Glutamatergic neuron (in vitro differentiated cells): ENCODE measurements around the gene RAPGEF6. TPM values are rescaled to one million over a fixed set of nuclear protein-coding genes. Genes with fewer than 3 reads are reported as not detected.
"Not testable (repeated sequence)": the region's sequence is repeated elsewhere in the genome, so short reads cannot be mapped to it uniquely, and the experiment has no call there.

Source experiments
- DNase-seq: peaks from one replicate; pipeline ENCODE4 v3.0.0; 2022
- H3K27ac Mint-ChIP-seq: one replicate; pipeline ENCODE4 v1.8.0; 2020; ENCODE audit warnings: mild to moderate bottlenecking, mixed read lengths, inconsistent platforms; ENCODE audit not compliant: unreplicated experiment
- H3K27me3 Mint-ChIP-seq: one replicate; pipeline ENCODE4 v1.8.0; 2020; ENCODE audit warnings: mild to moderate bottlenecking, moderate library complexity, mixed read lengths, inconsistent platforms; ENCODE audit not compliant: unreplicated experiment
- H3K36me3 Mint-ChIP-seq: one replicate; pipeline ENCODE4 v1.8.0; 2020; ENCODE audit warnings: mild to moderate bottlenecking, mixed read lengths, inconsistent platforms; ENCODE audit not compliant: unreplicated experiment
- H3K4me1 Mint-ChIP-seq: one replicate; pipeline ENCODE4 v1.8.0; 2020; ENCODE audit warnings: mild to moderate bottlenecking, low read depth, mixed read lengths, inconsistent platforms; ENCODE audit not compliant: unreplicated experiment
- H3K4me3 Mint-ChIP-seq: one replicate; pipeline ENCODE4 v1.8.0; 2020; ENCODE audit warnings: mild to moderate bottlenecking, mixed read lengths, inconsistent platforms; ENCODE audit not compliant: unreplicated experiment
- H3K9me3 Mint-ChIP-seq: one replicate; pipeline ENCODE4 v1.8.0; 2020; ENCODE audit warnings: mild to moderate bottlenecking, moderate library complexity, mixed read lengths, inconsistent platforms; ENCODE audit not compliant: unreplicated experiment
- CTCF ChIP-seq: fragments of 200-600 bp; sonication (generic); IDR thresholded peaks from one replicate; pipeline ENCODE4 v1.5.0; 2021; ENCODE audit not compliant: partially characterized antibody, unreplicated experiment
- total RNA-seq: library from RNA; stranded (reverse); fragmentation: NEBNext Ultra II Directional; extraction: Animal tissue kit (Norgen Biotek cat#: 25700); gene quantifications from one replicate; pipeline ENCODE4 v1.2.1, GENCODE V29; 2021; ENCODE audit not compliant: unreplicated experiment

RAPGEF6 gene
- total RNA-seq, 1 donor from 2014 or later, result 278 TPM

GRCh38 chr5:131682175-131682574, 47.1 kb upstream of the RAPGEF6 start:
- peaks cover 5% of the 10 kb centered on the region for H3K36me3 Mint-ChIP-seq
- H3K4me1 Mint-ChIP-seq, result no peaks in the 10 kb centered on the region
- no peak for TF ChIP-seq CTCF
- H3K27me3 Mint-ChIP-seq, result no peaks in the 10 kb centered on the region
- DNase-seq, result no peak
- no peak overlapping the region for H3K27ac Mint-ChIP-seq
- no peaks in the 10 kb centered on the region for H3K9me3 Mint-ChIP-seq
- no peak overlapping the region for H3K4me3 Mint-ChIP-seq

GRCh38 chr5:131679911-131680310, 44.9 kb upstream of the RAPGEF6 start:
- no peak overlapping the region for H3K4me3 Mint-ChIP-seq
- no peak for DNase-seq
- H3K9me3 Mint-ChIP-seq, result no peaks in the 10 kb centered on the region
- TF ChIP-seq CTCF, result no peak
- no peak overlapping the region for H3K27ac Mint-ChIP-seq
- peaks cover 8% of the 10 kb centered on the region for H3K36me3 Mint-ChIP-seq
- no peaks in the 10 kb centered on the region for H3K4me1 Mint-ChIP-seq
- H3K27me3 Mint-ChIP-seq, result no peaks in the 10 kb centered on the region

- DNase-seq, H3K27ac Mint-ChIP-seq, H3K4me3 Mint-ChIP-seq, H3K9me3 Mint-ChIP-seq, H3K36me3 Mint-ChIP-seq, H3K27me3 Mint-ChIP-seq, H3K4me1 Mint-ChIP-seq: not testable (repeated sequence)
Measured at GRCh38 chr5:131678273-131678672, 43.2 kb upstream of the RAPGEF6 start.

- Mint-ChIP-seq H3K27me3 (no peaks in the 10 kb centered on the region), H3K4me3 (no peak overlapping the region), H3K36me3 (peaks cover 10% of the 10 kb centered on the region), H3K27ac (no peak overlapping the region), H3K4me1 (peaks cover under 1% of the 10 kb centered on the region), H3K9me3 (no peaks in the 10 kb centered on the region)
- no peak for DNase-seq
- TF ChIP-seq CTCF, result no peak
Measured at GRCh38 chr5:131677115-131677514, 42.1 kb upstream of the RAPGEF6 start.

GRCh38 chr5:131672776-131673175, 37.7 kb upstream of the RAPGEF6 start:
- no peak for TF ChIP-seq CTCF
- Mint-ChIP-seq H3K27ac (no peak overlapping the region), H3K27me3 (no peaks in the 10 kb centered on the region), H3K36me3 (peaks cover 8% of the 10 kb centered on the region), H3K9me3 (peaks cover 3% of the 10 kb centered on the region), H3K4me1 (peaks cover 4% of the 10 kb centered on the region), H3K4me3 (no peak overlapping the region)
- no peak for DNase-seq

GRCh38 chr5:131671994-131672655, 37.1 kb upstream of the RAPGEF6 start:
- no peak overlapping the region for H3K4me3 Mint-ChIP-seq
- DNase-seq, result no peak
- no peaks in the 10 kb centered on the region for H3K27me3 Mint-ChIP-seq
- TF ChIP-seq CTCF, result no peak
- H3K9me3 Mint-ChIP-seq, result peaks cover 3% of the 10 kb centered on the region
- peaks cover 5% of the 10 kb centered on the region for H3K36me3 Mint-ChIP-seq
- H3K27ac Mint-ChIP-seq, result no peak overlapping the region
- H3K4me1 Mint-ChIP-seq, result peaks cover 4% of the 10 kb centered on the region
